Esophagus (tissue), 2 donors: ENCODE measurements around the gene SLC39A7. TPM values are rescaled to one million over a fixed set of nuclear protein-coding genes. Genes with fewer than 3 reads are reported as not detected.

Experiments
- H3K27ac ChIP-seq, 2 donors: one replicate each; pipeline ENCODE4 v1.5.1; 2013; ENCODE audit warnings: low read depth in 2 of 2, mild to moderate bottlenecking in 2 of 2, inconsistent platforms in 1 of 2, low read length in 1 of 2, moderate library complexity in 1 of 2
- H3K27me3 ChIP-seq, 2 donors: one replicate each; pipeline ENCODE4 v1.6.1; 2013; ENCODE audit warnings: low read length in 2 of 2, control low read depth in 1 of 2, mild to moderate bottlenecking in 1 of 2; ENCODE audit not compliant: insufficient read depth in 2 of 2, control insufficient read depth in 1 of 2
- H3K36me3 ChIP-seq, 2 donors: one replicate each; pipeline ENCODE4 v1.6.1; 2013; ENCODE audit warnings: low read length in 1 of 2; ENCODE audit not compliant: control insufficient read depth in 2 of 2, insufficient read depth in 2 of 2
- H3K4me1 ChIP-seq, 2 donors: one replicate each; pipeline ENCODE4 v1.6.1; 2013; ENCODE audit warnings: low read length in 1 of 2; ENCODE audit not compliant: control insufficient read depth in 2 of 2, insufficient read depth in 2 of 2
- H3K4me3 ChIP-seq, 2 donors: one replicate each; pipeline ENCODE4 v1.5.1; 2013; ENCODE audit warnings: low read length in 2 of 2, mild to moderate bottlenecking in 2 of 2, low read depth in 1 of 2, moderate library complexity in 1 of 2
- H3K9me3 ChIP-seq, 2 donors: one replicate each; pipeline ENCODE4 v1.6.1; 2013; ENCODE audit warnings: mild to moderate bottlenecking in 2 of 2, low read depth in 1 of 2, low read length in 1 of 2, moderate library complexity in 1 of 2; ENCODE audit not compliant: control insufficient read depth in 2 of 2, insufficient read depth in 1 of 2
- WGBS, 2 donors: extraction: QIAGEN DNeasy Blood & Tissue Kit; methylation state at CpG; one replicate each; pipeline ENCODE4 v1.1.7; 2013; 5-methylcytosine and 5-hydroxymethylcytosine counted together
- polyA plus RNA-seq, 2 donors: library from polyadenylated mRNA; stranded (reverse); fragments of 200-250 nt; gene quantifications; one replicate each; pipeline ENCODE4 v1.2.3, GENCODE V29; 2013
- donor health status: healthy with polysubstance abuse.
- donor health status: Bipolar disorder and iron deficiency.

SLC39A7 gene
- polyA plus RNA-seq, 2 donors, result 22.8 to 57.3 TPM

DNA sequence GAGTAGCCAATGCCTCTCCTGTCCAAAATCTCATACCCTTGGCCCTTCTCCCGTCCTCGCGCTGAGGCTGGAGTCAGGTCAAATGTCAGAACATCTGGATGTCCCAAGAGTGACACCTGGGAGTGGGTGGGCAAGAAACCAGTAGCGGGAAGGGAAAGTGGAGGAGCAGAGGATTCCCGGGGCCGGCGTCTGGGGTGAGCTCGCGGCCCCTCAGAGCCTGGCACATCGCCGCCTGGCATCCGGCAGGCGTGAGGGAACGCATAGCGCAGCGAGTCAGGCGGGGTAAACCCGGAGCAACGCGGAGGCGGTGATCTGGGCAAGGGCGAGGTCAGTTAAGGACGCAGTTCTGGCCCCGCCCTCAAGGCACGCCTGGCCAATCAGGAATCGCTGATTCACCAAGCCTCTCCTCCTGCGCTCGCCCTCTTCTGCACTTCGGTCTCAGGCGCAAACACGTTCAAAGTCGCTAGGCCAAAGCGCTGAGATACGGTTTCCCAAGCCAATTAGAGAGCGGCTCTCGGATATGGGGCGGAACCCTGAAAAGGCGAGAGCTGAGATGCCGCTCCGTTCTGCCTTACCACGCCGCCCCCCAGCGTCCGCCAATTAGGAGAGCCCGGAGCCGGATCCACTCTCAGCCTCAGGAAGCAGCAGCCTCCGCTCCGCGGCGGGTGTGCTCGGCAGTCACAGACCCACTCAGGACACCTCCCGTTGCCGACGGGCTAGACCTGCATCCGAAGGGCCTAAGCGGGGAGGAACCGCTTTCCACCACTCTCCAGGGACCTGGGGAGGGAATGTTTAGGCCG, 48.5 kb downstream of the SLC39A7 start:
- WGBS, 2 donors, result 0 to 1% methylated on average over 58 of the region's 58 CpGs
- Histone ChIP-seq H3K27ac (peak overlapping the region; percentile 96 to 99), H3K9me3 (no peaks in the 10 kb centered on the region), H3K36me3 (peaks cover 0 to 4% of the 10 kb centered on the region in 2 donors), H3K4me3 (peak overlapping the region; percentile 59 to 62), H3K27me3 (no peaks in the 10 kb centered on the region), H3K4me1 (peaks cover 7 to 12% of the 10 kb centered on the region in 2 donors)

DNA sequence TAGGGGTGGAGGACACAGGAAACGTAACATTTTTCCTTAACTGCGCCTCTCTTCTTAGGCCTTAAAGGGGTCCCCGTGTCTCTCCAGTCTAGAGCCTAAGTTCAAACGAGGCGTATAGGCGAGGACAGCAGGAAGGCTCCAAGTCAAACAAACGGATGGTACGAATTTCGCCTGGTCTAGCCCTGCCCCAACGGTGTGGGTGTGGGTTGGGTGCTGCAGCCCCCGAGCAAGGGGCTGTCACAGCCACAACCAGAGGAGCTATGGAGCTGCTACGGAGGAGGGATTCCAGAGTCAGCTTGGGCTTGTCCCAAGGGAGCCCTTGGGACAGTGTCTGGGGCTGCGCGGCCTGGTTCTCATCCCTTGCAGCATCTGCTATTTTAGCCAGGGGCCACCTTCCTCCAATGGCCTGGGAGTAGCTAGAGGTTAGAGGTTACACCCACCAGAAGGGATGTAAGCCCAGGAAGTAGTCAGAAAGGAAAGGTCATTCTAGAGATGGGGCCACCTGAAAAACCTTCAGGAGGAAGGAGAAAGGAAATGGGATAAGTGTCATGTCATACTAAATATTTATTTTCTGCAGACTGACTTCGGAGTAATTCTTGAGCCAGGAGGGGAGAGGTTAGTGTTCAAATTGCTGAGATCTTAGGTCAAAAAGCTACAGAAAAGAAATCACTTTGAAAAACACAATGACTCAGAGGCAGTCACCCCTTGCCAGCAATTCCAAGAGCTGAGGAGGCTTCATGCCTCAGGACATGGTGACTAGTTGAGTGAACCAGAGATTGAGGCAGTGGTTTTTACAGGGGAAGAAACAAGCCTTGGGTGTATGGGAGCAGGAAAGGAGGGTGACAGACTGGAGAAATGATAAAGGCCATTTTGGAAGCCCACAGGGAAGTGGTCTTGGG, 49.3 kb downstream of the SLC39A7 start:
- no peaks in the 10 kb centered on the region for H3K27me3 ChIP-seq
- H3K4me3 ChIP-seq, result peak overlapping the region; percentile 59 to 62
- peaks cover 7 to 12% of the 10 kb centered on the region in 2 donors for H3K4me1 ChIP-seq
- WGBS, 2 donors, result 10 to 18% methylated on average over 15 of the region's 15 CpGs
- peak overlapping the region; percentile 96 to 99 for H3K27ac ChIP-seq
- H3K36me3 ChIP-seq, result peaks cover 0 to 4% of the 10 kb centered on the region in 2 donors
- H3K9me3 ChIP-seq, result no peaks in the 10 kb centered on the region

DNA sequence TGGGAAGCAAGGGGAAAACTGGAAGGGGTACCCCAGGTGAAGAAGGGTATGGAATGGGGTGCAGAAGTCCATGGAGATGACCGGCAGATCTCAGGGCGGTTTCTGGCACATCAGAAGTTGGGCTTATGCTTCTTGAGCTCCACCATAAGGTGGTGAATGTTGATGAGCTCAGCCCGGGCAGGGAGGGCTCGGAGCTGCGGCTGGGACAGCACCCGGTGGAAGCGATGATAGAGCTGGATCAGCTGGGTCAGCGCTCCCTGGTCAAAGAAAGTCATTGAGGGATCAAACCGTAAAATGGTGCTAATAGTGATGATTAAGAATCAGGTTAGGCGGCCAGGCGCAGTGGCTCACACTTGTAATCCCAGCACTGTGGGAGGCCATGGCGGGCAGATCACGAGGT, 50.1 kb downstream of the SLC39A7 start:
- Histone ChIP-seq H3K36me3 (peaks cover 0 to 4% of the 10 kb centered on the region in 2 donors), H3K4me3 (no peak overlapping the region), H3K4me1 (peaks cover 7 to 12% of the 10 kb centered on the region in 2 donors), H3K27me3 (no peaks in the 10 kb centered on the region), H3K27ac (peak overlapping the region; percentile 11 to 99), H3K9me3 (no peaks in the 10 kb centered on the region)
- 91 to 97% methylated on average over 13 of the region's 13 CpGs for WGBS, 2 donors

DNA sequence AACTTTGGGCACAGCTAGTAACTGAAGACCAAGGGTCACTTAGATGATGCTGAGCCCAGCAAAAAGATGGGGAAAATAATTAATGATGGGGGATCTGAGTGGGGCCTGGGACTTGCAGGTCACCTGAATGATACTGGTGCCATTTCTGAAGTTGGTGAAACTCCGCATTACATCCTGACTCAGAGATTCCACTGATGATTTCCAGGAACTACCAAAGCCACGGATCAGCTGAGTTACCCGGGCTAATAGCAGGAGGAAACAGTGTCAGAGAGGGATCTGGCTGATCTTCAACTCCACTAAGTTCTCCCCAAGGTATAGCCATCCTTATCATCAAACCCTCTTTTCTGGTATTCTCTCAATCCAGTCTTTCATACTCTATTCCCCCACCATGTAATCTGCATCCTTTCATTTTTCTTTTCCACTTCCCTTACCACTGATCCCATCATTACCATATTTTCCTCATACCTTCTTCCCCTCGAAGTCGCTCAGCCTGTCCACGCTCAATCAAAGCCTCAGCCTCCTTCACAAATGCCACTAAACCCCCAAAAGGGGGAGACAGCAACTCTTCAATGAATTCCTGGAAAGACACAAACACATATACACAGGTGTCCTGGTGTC, 50.8 kb downstream of the SLC39A7 start:
- H3K4me3 ChIP-seq, result no peak overlapping the region
- no peaks in the 10 kb centered on the region for H3K27me3 ChIP-seq
- no peaks in the 10 kb centered on the region for H3K9me3 ChIP-seq
- H3K27ac ChIP-seq, result no peak overlapping the region
- WGBS, 2 donors, result 84 to 86% methylated on average over 6 of the region's 6 CpGs
- H3K4me1 ChIP-seq, result peaks cover 7 to 12% of the 10 kb centered on the region in 2 donors
- peaks cover 0 to 4% of the 10 kb centered on the region in 2 donors for H3K36me3 ChIP-seq

DNA sequence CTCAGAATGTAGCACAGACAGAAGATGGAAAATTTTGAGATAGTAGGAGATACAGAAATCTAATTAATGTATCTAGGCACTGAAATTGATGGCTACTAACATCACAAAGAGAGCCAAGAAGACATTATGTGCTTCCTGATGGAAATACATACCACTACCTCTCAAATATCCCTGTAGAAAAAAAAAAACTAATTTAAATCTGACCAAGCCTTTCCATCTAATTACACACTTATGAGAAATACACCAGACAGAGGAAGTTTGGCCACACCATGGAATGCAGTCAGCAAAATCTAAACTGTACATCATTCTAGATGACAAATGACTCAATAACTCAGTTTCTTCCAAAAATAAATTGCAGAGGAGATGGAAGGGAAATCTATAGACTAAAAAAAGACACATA, 52.1 kb downstream of the SLC39A7 start:
- no peak overlapping the region for H3K4me3 ChIP-seq
- H3K9me3 ChIP-seq, result no peaks in the 10 kb centered on the region
- H3K27me3 ChIP-seq, result no peaks in the 10 kb centered on the region
- no peak overlapping the region for H3K27ac ChIP-seq
- peaks cover 0 to 4% of the 10 kb centered on the region in 2 donors for H3K36me3 ChIP-seq
- peaks cover 7 to 12% of the 10 kb centered on the region in 2 donors for H3K4me1 ChIP-seq

Other genes starting within 250 kb of the SLC39A7 start
- gene HLA-DMA, start 247.8 kb upstream of the SLC39A7 start, polyA plus RNA-seq, result 10 to 100 TPM; 11.3 to 14.4 TPM
- 10 to 100 TPM; 86.9 to 97.6 TPM for gene BRD2, start 232.3 kb upstream of the SLC39A7 start, polyA plus RNA-seq
- gene HLA-DOA, start 191.3 kb upstream of the SLC39A7 start, polyA plus RNA-seq, result 1 to 10 TPM in 1 of 2 donors, under 1 TPM in 1; 0.49 to 1.5 TPM
- 10 to 100 TPM in 1 of 2 donors, 1 to 10 TPM in 1; 7.8 to 27.2 TPM for gene HLA-DPA1, start 127.2 kb upstream of the SLC39A7 start, polyA plus RNA-seq
- 10 to 100 TPM in 1 of 2 donors, 1 to 10 TPM in 1; 8.7 to 39.1 TPM for gene HLA-DPB1, start 124.9 kb upstream of the SLC39A7 start, polyA plus RNA-seq
- 1 to 10 TPM in 1 of 2 donors, under 1 TPM in 1; 0.38 to 1.3 TPM for gene COL11A2, start 8.4 kb upstream of the SLC39A7 start, polyA plus RNA-seq
- 10 to 100 TPM; 24.4 to 30.0 TPM for gene RXRB, start 202 bp upstream of the SLC39A7 start, polyA plus RNA-seq
- gene HSD17B8, start 3.8 kb downstream of the SLC39A7 start, polyA plus RNA-seq, result 10 to 100 TPM; 16.7 to 33.7 TPM
- 10 to 100 TPM; 26.7 to 32.4 TPM for gene RING1, start 7.6 kb downstream of the SLC39A7 start, polyA plus RNA-seq
- 10 to 100 TPM; 44.9 to 48.9 TPM for gene VPS52, start 71.0 kb downstream of the SLC39A7 start, polyA plus RNA-seq
- gene RPS18, start 71.2 kb downstream of the SLC39A7 start, polyA plus RNA-seq, result 1,000 to 10,000 TPM; 7,154 to 7,464 TPM
- 10 to 100 TPM; 21.1 to 27.2 TPM for gene B3GALT4, start 76.3 kb downstream of the SLC39A7 start, polyA plus RNA-seq
- 10 to 100 TPM; 38.6 to 44.5 TPM for gene WDR46, start 88.4 kb downstream of the SLC39A7 start, polyA plus RNA-seq
- gene PFDN6, start 88.7 kb downstream of the SLC39A7 start, polyA plus RNA-seq, result 100 to 1,000 TPM; 127 to 293 TPM
- gene RGL2, start 98.1 kb downstream of the SLC39A7 start, polyA plus RNA-seq, result 100 to 1,000 TPM in 1 of 2 donors, 10 to 100 TPM in 1; 58.7 to 134 TPM
- 10 to 100 TPM; 20.1 to 39.8 TPM for gene TAPBP, start 113.2 kb downstream of the SLC39A7 start, polyA plus RNA-seq
- gene ZBTB22, start 116.9 kb downstream of the SLC39A7 start, polyA plus RNA-seq, result 10 to 100 TPM; 10.2 to 11.6 TPM
- gene DAXX, start 122.1 kb downstream of the SLC39A7 start, polyA plus RNA-seq, result 10 to 100 TPM; 27.8 to 28.7 TPM
- 10 to 100 TPM; 12.5 to 15.0 TPM for gene KIFC1, start 191.0 kb downstream of the SLC39A7 start, polyA plus RNA-seq
- gene PHF1, start 210.1 kb downstream of the SLC39A7 start, polyA plus RNA-seq, result 10 to 100 TPM; 27.3 to 46.0 TPM
- gene CUTA, start 217.2 kb downstream of the SLC39A7 start, polyA plus RNA-seq, result 100 to 1,000 TPM in 1 of 2 donors, 10 to 100 TPM in 1; 80.2 to 119 TPM
- gene SYNGAP1, start 219.2 kb downstream of the SLC39A7 start, polyA plus RNA-seq, result 10 to 100 TPM in 1 of 2 donors, 1 to 10 TPM in 1; 4.1 to 18.2 TPM